Stimulated activated CD8-positive, alpha-beta memory T cell treated with anti-CD3 and anti-CD28 coated beads, Interleukin-15, amount 100 ng/mL, for 4 hours (primary cell): ENCODE measurements around the gene OPCML.

Source experiments
- DNase-seq, 2 donors: peaks; one replicate each; pipeline ENCODE4 v3.0.0-alpha.2; 2020; ENCODE audit warnings: low read depth in 2 of 2

The OPCML gene

DNA sequence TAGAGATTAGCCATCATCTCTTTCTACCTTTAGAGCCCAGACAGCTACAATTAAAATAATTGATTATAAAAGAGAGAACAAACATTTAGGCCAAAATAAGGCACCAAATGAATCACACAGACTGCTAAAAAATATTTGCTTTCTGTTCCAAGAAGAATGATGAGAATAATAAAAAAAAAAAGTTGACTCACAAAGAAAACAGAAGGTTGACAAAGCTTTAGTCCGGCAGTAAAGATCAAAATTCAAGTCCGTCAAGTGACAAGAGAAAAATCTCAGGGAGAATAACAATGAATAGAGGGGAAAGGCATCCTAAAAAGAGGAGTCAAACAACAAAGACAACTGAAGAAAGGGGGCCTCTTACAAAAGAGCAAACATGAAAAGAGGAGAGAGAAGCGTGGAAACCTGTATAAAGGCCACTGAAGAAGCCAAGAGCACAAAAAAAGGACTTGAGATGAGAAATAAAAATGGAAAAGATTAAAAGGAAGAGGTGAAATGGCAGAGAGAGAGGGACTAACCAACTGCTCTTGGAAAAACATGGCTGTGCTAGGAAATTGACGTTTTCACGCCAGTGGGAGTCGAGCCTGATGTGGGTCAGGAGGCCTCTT, 910.2 kb downstream of the OPCML start:
- no peak for DNase-seq

GRCh38 chr11:132620423-132620822, 911.9 kb downstream of the OPCML start:
- DNase-seq, result no peak

DNA sequence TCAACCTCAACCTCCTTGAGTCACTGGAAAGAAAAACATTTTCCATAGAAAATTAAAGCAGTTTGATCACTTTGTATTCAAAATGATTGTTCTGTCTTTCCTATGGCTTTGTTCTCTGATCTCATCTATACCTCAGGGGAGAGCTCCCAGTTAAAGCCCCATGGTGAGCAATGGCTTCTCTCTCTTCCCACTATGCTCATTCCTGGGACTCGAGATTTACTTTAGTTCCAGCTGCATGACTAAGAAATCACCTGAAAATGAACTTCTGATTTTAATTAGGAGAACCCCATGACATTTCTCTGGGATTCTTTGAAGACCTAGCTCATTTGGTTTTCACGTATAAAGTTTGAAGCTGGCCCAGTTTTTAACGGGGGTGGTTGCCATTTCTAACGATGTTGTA, 921.5 kb downstream of the OPCML start:
- no peak for DNase-seq

DNA sequence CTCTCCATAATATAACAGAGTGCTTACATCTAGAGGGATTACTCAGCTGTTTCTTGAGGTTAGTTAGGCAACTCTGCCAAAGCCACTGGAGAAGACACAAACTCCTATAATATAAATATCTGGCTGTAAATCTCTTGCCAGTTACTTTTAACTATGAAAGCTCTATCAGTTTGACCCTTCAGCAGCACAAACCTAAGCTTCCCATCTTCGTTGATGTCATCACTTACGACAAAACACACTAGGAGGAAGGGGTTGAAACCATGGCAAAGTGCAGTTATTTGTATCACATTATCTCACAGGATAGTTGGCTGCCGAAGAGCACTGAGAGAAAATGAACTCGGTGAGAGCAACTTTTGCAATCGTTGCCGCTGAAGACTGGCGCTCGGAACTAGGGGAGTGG, 922.1 kb downstream of the OPCML start:
- no peak for DNase-seq

- DNase-seq, result no peak
Observed at GRCh38 chr11:132607575-132607974, 924.7 kb downstream of the OPCML start.

GRCh38 chr11:132605825-132606570, 926.3 kb downstream of the OPCML start:
- DNase-seq, result no peak

DNA sequence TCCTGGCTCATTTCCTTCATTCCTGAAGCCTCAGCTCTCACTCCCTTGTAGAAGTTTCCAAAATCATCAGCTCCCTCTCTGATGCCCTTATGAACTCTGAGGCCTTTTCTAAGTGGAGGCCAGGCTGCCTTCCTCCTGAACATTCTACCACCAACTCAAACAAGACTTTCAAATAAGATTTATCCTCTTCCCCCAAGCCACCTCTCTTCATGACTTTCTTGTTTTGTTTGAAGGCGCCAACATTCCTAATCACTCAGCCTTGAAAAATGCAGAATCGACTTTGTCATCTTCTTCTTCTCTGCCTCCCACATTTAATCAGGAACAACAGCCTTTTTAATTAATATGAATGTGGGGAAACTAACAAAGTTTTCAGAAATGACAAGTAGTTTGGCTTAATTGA, 927.9 kb downstream of the OPCML start:
- no peak for DNase-seq

- no peak for DNase-seq
Observed at GRCh38 chr11:132601875-132602274, 930.4 kb downstream of the OPCML start.

DNA sequence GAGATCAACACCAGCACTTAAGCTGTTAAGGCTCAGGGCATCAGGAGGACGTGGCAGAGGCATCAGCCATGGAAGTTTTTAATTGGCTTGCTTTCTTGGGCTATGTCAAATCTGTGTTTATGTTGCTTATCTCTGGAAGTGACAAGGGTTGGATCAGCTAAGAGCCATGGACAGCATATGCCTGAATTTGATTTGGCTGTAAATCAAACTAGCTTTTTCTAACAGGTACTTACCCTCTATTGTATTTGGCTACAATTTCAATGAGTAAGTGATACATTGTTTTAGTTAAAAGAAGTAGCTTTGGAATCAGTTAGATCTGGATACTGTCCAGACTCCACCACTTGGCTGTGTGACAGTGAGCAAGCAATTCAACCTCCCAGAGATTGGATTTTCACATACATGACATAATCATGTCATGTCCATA, 936.6 kb downstream of the OPCML start:
- no peak for DNase-seq

DNA sequence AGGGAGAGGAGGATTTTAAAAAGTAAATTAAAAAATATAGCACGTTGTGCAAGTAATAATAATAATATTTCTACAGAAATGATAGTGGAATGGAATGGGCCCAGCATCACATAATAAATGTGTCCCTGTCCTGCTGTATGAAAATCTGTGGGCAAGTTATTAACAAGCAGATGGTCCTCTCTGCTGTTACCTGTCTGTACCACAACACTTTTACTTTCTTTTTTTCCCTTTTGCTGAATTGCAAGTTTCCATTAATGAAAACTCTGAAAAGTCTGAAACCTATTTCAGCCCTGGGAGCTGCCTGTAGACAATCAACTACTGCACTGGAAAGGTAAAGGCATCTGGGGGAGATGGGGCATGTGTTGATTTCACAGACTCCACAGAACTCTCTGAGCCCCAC, 937.1 kb downstream of the OPCML start:
- DNase-seq, result no peak

GRCh38 chr11:132590986-132591385, 941.3 kb downstream of the OPCML start:
- DNase-seq, result no peak

DNA sequence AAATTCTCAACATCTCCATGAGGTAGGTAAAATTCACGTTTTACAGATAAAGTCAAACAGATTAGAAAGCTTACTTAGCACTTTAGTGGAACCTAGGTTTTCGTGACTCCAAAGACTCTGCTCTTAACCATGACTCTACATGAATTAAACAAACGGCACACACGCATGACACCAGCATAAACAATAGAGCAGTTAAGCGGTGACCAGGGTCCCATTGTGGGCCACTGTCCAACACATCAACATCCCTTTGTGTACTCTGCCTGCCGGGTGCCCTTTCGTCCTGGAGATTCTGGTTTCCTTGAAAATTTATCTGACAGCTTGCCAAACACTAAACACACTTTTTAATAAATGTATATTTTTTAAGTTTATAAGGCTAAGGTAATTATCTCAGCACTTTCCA, 941.7 kb downstream of the OPCML start:
- DNase-seq, result no peak

DNA sequence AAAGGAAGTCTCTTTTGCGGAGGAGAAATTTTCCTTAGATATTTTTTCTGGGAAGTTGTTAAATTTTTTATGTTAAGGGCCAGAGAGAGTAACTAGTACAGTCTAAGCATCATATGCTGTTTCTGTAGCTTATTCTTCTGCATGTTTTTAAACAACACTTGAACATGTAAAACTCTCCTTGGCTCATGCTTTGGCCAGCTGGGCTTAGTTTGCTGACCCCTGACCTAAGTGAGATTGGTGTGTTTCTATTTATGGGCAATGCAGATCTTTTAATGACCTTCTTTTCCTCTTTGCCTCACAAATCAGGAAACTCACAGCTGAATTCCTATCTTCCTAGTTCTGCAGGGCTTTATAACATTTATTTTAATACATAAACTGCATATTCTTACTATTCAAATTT, 942.5 kb downstream of the OPCML start:
- no peak for DNase-seq

DNA sequence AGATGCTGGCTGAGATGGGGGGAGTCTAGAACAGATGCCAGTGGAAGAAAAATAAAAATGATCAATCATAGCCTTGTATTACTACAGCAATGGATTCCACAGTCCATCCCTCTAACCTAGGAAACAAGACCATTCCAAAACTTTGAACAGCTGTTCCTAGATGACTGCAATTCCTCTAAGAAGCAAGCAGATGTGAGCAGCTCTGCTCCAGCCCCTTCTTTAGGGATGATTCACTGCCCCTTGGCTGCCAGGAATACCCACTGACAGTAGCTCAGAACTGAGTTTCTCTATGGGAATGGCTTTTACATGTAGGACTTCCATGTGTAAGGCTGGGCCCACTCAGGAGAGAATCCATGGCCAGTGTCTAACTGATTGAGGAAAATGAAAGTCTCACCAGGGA, 943.9 kb downstream of the OPCML start:
- DNase-seq, result no peak

- DNase-seq, result no peak
Observed at GRCh38 chr11:132587716-132588115, 944.6 kb downstream of the OPCML start.

- DNase-seq, result no peak
Observed at GRCh38 chr11:132586801-132587200, 945.5 kb downstream of the OPCML start.

GRCh38 chr11:132579634-132580327, 952.5 kb downstream of the OPCML start:
- no peak for DNase-seq

GRCh38 chr11:132579136-132579535, 953.2 kb downstream of the OPCML start:
- DNase-seq, result no peak

DNA sequence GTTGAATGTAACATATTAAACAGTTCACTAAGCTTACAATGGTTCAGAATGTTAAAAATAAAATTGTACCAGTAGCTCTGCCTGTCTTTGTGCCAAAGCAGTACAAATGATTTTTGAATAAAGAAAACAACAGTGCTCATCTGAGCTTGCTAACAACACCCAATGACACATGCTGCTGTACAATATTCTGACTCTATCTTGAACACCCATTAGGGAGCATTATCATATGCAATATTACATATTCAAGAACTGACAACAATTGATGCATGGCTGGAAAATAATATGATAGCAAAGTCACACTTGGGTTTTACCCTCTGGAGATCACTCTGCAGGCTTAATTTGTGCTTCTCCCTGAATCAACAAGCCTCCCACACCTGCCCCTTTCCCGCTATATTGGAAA, 953.7 kb downstream of the OPCML start:
- DNase-seq, result no peak

GRCh38 chr11:132576706-132577105, 955.6 kb downstream of the OPCML start:
- no peak for DNase-seq

GRCh38 chr11:132564091-132564885, 968.0 kb downstream of the OPCML start:
- DNase-seq, result no peak

DNA sequence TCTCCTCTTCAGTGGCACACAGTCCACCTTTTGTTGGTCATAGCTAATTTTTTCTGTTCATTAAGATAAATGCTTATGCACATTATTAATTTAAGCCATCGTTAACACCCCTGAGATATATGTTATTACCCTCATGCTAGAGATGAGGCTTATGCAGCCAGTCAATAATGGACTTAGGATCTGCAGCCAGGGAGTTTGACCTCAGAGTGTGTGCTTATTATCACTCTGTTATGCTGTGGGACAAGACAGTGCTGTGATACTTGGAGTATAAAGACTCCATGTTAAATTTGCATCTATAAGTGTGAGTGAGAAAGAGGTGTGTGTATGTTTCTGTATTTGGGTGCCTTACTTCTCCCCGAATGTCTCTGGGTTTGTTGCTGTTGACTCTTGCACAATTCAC, 969.3 kb downstream of the OPCML start:
- DNase-seq, result no peak
